GM12892 (cell line): ENCODE results near the gene RIPPLY3.

Experiments
- POLR2A ChIP-seq: IDR thresholded peaks from 2 replicates; pipeline ENCODE4 v1.6.1; 2011; ENCODE audit warnings: low read depth, low read length, control low read depth
- POLR2AphosphoS5 ChIP-seq: IDR thresholded peaks from 2 replicates; pipeline ENCODE4 v1.6.1; 2011; ENCODE audit warnings: low read depth, low read length, control low read depth

- TF ChIP-seq POLR2AphosphoS5 (no peak), POLR2A (no peak)
These were observed 35.3 kb downstream of the RIPPLY3 start for GRCh38 chr21:37041706-37042271.
